DMS 273 (cell line): Measurements from ENCODE around the gene CNTRL.
A peak's percentile ranks its signal among the peaks of the same experiment; 100 is the strongest.
"Not testable (repeated sequence)": the region's sequence is repeated elsewhere in the genome, so short reads cannot be mapped to it uniquely, and the experiment has no call there.

Source experiments
- DNase-seq: peaks from one replicate; lab custom pipeline; 2025; ENCODE audit not compliant: unreplicated experiment; lab: John Stamatoyannopoulos, UW

CNTRL gene

DNA sequence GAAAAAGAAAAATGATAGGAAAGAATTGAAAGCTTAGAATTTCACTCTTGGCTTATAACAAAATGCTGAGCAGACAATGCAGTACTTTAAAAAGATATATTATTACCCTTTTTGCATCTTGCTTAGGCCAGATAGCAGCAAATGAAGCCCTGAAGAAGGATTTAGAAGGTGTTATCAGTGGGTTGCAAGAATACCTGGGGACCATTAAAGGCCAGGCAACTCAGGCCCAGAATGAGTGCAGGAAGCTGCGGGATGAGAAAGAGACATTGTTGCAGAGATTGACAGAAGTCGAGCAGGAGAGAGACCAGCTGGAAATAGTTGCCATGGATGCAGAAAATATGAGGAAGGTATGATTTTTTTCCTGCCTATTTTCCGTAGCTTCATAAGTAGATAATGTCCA is 50.8 kb downstream of the CNTRL start:
- no peak for DNase-seq

DNA sequence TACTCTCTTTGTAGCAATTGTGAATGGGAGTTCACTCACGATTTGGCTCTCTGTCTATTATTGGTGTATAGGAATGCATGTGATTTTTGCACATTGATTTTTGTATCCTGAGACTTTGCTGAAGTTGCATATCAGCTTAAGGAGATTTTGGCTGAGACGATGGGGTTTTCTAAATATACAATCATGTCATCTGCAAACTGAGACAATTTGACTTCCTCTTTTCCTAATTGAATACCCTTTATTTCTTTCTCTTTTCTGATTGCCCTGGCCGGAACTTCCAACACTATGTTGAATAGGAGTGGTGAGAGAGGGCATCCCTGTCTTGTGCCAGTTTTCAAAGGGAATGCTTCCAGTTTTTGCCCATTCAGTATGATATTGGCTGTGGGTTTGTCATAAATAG is 54.6 kb downstream of the CNTRL start:
- not testable (repeated sequence) for DNase-seq

DNA sequence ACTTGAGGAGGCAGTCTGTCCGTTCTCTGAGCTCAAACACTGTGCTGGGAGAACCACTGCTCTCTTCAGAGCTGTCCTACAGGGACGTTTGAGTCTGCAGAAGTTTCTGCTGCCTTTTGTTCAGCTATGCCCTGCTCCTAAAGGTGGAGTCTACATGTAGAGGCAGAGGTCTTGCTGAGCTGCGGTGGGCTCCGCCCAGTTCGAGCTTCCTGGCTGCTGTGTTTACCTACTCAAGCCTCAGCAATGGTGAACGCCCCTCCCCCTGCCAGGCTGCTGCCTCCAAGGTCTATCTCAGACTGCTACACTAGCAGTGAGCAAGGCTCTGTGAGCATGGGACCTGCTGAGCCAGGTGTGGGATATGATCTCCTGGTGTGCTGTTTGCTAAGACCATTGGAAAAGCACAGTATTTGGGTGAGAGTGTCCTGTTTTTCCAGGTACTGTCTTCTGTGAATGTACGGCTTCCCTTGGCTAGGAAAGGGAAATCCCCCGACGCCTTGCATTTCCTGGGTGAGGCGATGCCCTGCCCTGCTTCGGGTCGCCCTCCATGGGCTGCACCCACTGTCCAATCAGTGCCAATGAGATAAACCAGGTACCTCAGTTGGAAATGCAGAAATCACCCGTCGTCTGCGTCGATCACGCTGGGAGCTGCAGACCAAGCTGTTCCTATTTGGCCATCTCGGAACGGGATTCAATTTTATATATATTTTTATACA is 58.5 kb downstream of the CNTRL start:
- DNase-seq = no peak

DNA sequence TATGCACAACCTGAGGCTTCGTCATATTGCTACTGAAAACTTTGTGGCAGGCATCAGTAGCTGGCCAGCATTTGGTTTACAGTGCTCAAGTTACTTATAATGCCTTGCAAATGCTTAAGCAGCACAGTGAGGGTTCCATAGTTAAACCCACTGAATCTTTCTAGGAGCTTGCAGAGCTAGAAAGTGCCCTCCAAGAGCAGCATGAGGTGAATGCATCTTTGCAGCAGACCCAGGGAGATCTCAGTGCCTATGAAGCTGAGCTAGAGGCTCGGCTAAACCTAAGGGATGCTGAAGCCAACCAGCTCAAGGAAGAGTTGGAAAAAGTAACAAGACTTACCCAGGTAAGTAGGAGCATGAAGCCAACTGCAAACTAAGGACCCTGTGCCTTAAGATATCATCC is 60.9 kb downstream of the CNTRL start:
- DNase-seq = no peak

DNA sequence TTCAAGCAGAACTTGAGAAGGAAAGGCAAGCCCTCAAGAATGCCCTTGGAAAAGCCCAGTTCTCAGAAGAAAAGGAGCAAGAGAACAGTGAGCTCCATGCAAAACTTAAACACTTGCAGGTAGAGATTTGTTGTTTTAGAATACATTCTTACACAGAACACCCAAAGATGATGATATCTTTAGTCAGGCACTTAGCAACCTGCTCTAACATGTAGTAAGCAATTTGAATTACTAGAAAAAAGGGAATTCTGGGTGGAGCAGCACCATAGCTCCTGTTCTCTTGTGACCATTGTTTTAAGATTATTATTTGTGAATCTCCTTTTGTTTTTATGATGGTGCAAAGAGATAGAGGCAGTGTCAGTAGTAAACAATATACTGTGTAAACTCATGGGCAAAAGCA is 63.8 kb downstream of the CNTRL start:
- no peak for DNase-seq

DNA sequence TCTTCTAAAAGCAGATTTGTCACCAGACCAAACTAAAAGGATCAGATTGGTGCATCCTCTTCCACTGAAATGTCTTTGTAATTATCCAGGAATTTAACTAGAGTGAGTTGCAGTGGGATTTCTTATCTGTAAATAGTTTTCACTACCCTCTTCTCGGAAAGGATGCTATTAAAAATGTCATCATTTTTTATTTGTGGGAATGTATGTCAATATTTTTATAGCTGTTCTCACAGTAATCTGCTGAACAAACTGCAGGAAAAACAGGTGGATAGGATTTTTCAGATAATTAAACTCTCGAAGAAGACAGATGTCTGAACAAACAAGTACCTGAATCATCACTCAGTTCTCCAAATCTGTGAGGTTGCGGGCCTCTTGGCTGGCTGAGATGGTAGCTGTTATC is 64.2 kb downstream of the CNTRL start:
- no peak for DNase-seq

DNA sequence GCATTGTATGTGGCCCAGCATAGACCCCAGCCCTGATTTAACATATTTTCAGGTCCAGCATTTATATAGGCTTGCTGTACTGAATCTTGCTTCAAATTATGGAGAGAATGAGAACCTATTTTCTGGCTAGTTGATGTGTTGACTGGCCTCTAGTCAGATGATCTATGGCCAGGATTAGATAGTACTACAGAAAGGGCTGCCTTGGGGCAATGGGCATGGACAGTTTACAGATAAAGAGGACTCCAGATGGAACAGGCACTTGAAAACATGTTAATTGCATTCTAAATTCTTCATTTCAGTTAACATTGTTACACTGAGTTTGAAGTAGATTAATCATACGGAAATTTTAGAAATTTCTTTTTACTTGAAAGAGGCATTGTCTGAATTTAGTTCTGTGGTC is 65.4 kb downstream of the CNTRL start:
- no peak for DNase-seq

DNA sequence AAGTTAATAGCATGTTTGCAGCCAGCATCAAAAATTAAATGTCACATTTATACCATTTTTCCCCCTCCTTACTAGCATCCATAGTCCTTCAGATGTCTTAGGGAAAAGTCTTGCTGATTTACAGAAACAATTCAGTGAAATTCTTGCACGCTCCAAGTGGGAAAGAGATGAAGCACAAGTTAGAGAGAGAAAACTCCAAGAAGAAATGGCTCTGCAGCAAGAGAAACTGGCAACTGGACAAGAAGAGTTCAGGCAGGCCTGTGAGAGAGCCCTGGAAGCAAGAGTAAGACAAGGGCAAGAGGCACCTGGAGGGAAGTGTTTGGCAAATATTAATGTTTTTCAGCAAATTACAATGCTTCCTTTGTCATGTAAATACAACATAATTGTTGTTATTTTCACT is 66.6 kb downstream of the CNTRL start:
- DNase-seq = no peak

DNA sequence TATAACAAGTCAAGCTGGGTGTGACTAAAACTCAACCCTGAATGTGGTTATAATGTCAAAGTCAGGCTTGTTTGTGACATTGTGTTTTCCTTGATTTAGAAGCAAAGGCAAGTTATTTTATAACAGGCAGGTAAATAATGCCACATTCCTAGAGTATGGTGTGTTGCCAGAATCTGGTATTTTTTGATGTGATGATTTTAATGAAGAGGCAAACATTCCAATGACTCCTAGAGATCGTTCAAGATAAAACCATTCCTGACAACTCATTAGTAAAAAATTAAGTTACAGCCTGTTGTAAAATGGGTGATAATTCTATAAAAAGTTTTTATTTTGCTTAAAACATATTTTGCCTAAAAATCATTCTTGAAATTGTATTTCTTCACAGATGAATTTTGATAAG is 67.0 kb downstream of the CNTRL start:
- DNase-seq = no peak

DNA sequence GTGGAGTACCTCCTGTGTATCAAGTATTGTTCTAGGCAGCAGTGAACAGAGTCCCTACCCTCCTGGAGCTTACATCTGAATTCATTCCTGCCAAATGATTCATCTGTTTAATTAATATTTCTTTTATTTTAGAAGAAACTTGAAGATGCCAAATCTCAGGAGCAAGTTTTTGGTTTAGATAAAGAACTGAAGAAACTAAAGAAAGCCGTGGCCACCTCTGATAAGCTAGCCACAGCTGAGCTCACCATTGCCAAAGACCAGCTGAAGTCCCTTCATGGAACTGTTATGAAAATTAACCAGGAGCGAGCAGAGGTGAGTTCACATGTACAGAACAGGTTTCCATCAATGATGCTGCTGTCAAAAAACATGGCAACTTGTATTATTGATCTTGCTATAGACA is 69.0 kb downstream of the CNTRL start:
- no peak for DNase-seq

DNA sequence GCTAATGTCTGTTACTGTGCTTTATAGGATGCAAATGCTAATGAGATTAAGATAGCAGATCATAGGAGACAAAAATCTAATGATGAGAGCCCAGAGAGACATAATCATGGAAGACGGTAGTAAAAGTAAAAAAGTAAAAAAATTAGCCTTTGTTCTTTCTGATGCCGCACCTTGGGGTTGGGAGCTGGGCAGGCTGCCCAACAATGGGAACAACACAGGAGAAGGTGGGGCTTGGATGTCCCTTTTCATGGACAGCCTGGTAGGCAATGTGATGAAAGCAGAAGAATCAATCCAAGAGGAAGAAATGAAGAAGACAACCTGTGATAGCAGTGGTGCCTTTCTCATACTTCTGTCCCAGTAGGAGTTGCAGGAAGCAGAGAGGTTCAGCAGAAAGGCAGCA is 69.7 kb downstream of the CNTRL start:
- no peak for DNase-seq

DNA sequence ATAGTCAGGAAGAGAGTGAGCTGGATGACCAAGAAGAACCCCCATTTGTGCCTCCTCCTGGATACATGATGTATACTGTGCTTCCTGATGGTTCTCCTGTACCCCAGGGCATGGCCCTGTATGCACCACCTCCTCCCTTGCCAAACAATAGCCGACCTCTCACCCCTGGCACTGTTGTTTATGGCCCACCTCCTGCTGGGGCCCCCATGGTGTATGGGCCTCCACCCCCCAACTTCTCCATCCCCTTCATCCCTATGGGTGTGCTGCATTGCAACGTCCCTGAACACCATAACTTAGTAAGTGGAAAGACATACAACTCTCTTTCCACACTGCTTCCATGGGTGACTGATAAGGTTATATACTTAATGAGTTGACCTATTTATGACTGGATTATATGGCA is 75.4 kb downstream of the CNTRL start:
- no peak for DNase-seq

DNA sequence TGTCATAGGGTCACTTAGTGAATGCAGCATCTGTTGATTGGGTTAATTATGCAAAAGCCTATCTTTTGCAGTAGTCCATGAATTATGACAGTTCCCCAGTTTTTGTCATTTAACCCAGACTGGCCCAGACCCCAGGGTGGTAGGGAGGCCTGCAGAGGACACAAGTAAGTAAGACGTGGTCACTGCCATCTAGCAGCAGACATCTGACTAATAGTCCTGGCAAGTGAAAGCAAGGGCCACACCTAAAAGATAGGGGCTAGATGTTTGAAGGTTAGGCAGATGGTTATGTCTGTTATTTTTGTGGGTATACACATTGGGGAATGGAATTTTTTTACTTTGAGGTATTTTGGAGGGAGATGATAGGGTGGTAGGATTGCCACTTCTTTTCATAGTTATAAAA is 78.9 kb downstream of the CNTRL start:
- no peak for DNase-seq

DNA sequence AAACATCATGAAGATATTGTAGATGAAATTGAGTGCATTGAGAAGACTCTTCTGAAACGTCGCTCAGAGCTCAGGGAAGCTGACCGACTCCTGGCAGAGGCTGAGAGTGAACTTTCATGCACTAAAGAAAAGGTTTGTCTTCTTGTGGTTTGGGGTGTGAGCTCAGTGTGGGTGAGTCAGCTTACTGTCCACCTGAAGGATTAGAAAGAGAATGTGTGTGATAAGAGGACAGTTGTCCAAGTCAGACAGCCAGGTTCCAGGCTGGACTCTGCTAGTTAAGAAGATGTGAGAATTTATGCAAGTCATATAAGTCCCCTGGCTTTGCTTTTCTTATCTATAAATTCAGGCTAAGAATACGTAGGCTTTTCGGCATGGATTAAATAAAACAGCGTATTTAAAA is 80.0 kb downstream of the CNTRL start:
- DNase-seq = no peak

DNA sequence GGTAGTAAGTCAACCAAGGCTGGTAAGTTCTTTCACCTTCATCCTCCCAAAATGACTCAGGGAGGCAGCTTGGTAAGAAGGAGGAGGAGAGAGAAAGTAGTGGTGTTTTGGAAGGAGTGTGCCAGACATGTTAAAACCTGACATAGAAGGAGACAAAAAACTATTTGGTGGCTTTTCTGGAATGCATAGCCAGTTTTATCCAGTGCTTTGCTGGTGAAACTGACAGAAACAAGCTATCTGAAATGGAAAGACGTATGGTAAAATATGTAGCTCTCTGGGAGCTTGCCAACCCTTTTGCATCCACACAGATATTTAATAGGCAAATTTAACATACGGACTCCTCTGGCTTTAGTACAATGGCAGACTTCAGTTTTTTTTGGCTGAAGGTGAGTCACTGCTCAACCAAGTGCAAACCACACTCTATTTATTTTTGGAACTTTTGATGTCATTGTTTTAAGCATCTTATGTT is 81.5 kb downstream of the CNTRL start:
- DNase-seq = peak; percentile 14

DNA sequence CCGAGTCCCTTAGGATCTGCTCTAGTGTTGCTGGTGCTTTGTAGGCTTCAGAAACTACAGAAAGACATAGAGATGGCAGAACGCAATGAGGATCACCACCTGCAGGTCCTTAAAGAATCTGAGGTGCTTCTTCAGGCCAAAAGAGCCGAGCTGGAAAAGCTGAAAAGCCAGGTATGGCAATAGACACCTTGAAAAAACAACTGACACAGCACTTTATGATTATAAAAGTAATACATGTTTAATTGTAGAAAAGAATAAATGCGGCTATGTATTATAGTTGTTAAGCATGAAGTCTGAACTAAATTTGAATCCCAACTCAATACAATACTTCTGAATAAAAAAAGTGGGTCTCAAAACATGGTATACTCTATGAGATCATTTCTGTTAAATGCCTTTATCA is 83.2 kb downstream of the CNTRL start:
- no peak for DNase-seq

DNA sequence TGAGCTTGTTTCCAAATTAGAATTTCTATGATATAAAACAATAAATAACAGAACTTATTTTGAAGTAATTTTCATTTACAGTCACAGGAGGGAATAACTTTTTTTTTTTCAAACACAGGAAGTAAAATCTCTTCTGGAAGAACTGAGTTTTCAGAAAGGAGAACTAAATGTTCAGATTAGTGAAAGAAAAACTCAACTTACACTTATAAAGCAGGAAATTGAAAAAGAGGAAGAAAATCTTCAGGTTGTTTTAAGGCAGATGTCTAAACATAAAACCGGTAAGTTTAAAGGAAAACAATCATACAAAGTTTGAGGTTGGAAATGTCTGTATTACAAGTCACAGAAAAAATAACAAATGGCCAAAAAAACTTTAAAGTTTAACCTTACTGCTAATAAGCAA is 85.3 kb downstream of the CNTRL start:
- no peak for DNase-seq

DNA sequence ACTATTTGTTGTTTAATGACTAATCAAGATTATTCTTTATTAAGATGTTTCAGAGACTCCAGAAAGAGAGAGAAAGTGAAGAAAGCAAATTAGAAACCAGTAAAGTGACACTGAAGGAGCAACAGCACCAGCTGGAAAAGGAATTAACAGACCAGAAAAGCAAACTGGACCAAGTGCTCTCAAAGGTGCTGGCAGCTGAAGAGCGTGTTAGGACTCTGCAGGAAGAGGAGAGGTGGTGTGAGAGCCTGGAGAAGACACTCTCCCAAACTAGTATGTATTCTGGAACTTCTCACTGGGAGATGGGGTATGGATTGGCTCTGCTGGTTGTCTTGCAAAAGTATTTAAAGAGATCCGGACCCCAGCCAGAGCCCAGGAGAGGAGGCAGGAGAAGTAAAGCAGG is 93.3 kb downstream of the CNTRL start:
- no peak for DNase-seq

DNA sequence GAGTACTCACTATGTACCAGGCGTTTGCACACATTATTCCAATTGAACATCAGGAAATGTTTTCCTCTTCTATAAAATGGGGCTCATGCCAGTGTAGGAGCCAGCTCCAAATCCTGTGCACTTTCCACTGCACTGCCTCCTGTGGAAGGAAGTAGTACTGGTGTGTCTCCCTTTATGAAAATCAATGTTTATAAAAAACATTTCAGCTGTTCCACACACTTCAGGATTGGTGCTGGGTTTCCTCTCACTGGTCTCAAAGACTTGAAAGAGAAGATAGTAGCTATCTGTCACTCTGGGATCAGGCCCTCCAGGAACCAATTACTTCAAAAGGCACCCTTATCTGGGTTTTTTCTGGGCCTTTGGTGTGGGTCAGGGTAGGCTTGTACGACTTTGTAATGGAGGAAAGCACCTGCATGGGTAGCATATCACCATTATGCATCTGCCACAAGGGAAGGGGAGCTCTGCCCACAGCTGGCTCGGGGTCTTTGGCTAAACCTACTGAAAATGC is 94.4 kb downstream of the CNTRL start:
- peak; percentile 37 for DNase-seq

DNA sequence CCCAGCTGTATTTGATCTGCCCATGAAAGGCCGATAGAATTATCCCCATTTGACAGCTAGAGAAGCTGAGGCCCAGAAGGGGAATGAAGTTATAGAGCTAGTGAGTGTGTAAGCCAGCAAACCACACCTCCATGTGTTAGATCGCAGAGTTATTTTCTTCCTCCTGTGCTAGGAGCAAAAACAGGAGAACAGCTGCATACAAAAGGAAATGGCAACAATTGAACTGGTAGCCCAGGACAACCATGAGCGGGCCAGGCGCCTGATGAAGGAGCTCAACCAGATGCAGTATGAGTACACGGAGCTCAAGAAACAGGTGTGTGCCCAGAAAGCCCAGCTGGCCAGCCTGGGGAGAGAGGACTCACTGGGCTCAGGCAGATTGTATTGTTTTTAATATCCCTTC is 96.5 kb downstream of the CNTRL start:
- peak; percentile 26 for DNase-seq

DNA sequence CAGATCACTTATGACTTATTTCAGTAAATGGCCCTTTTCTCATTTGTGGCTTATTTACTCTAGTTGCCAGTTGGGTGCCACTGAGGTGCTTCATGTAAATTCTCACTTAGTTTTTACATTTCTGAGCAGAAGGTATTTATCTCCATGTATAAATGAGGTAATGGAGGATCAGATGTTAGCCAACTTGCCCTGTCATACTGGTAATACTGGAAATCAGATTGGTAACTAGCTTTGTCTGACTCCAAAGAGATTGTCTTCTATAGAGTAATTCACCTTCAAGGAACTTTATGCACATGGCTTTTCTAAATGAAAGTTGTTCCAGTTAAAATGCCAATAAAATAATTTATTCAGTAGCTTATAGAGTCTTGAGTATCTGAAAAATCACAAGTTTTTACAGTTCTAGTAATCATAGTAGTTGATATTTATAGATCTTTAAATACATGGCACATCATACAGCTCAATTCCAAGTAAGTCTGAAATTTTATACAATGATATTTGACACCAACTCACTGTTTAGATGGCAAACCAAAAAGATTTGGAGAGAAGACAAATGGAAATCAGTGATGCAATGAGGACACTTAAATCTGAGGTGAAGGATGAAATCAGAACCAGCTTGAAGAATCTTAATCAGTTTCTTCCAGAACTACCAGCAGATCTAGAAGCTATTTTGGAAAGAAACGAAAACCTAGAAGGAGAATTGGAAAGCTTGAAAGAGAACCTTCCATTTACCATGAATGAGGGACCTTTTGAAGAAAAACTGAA is 98.2 kb downstream of the CNTRL start:
- DNase-seq = no peak

DNA sequence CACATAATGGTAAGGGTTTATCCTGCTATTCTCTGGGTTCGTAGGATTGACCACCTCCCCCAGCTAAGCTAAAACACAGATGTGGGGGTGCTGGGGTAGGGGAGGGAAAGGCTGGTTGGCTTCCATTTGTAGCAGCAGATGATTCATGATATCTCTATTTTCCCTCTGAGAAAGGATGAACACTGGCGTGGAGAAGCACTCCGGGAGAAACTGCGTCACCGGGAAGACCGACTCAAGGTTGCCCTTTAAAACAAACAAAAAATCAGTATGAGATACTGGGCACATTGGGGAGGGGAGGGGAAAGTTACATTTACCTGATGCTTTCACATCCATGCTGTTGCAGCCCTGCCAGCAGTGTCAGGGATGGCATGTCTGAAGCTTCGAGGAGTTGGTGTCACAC is 98.7 kb downstream of the CNTRL start:
- no peak for DNase-seq
